GM12872 (cell line): Measurements from ENCODE around the gene SYT2.

Experiments
- CTCF ChIP-seq: IDR thresholded peaks from 3 replicates; pipeline ENCODE4 v1.5.1; 2011; ENCODE audit warnings: low read depth, mild to moderate bottlenecking, low read length, moderate library complexity; ENCODE audit not compliant: insufficient read depth

The SYT2 gene

GRCh38 chr1:202596638-202597037 lies 113.6 kb downstream of the SYT2 start:
- no peak for TF ChIP-seq CTCF

GRCh38 chr1:202593845-202594244 lies 116.4 kb downstream of the SYT2 start:
- no peak for TF ChIP-seq CTCF

- TF ChIP-seq CTCF, result no peak
These were observed 118.1 kb downstream of the SYT2 start for GRCh38 chr1:202592146-202592545.

GRCh38 chr1:202591515-202591914 lies 118.7 kb downstream of the SYT2 start:
- TF ChIP-seq CTCF, result no peak

- no peak for TF ChIP-seq CTCF
These were observed 119.3 kb downstream of the SYT2 start for GRCh38 chr1:202590975-202591411.

GRCh38 chr1:202590126-202590525 lies 120.1 kb downstream of the SYT2 start:
- no peak for TF ChIP-seq CTCF

- TF ChIP-seq CTCF, result peak; percentile 21; the same call in 1 of the 3 replicates
These were observed 120.9 kb downstream of the SYT2 start for GRCh38 chr1:202589190-202589930.
